ENCODE results near the gene BANP. TPM values are rescaled to one million over a fixed set of nuclear protein-coding genes. Genes with fewer than 3 reads are reported as not detected.
"Not testable (repeated sequence)": the region's sequence is repeated elsewhere in the genome, so short reads cannot be mapped to it uniquely, and the experiment has no call there.

Gene BANP
- total and polyA plus RNA-seq, 4 experiments from 2014 or later: 10.7 to 72.7 (median 44.1) TPM

GRCh38 chr16:88114541-88115228 is 163.5 kb downstream of the BANP start:
- H3K27ac ChIP-seq (ENCODE audit: low read depth, low read length); H3K4me1 ChIP-seq (ENCODE audit: insufficient read depth, low read length); H3K36me3 ChIP-seq (ENCODE audit: insufficient read depth, low read length); CTCF ChIA-PET (ENCODE audit: partially characterized antibody); H3K27ac Mint-ChIP-seq; POLR2A ChIA-PET (ENCODE audit: partially characterized antibody); intact Hi-C loops (cut with micrococcal nuclease); DNase-seq; H3K36me3 Mint-ChIP-seq; H3K4me1 Mint-ChIP-seq; H3K4me3 Mint-ChIP-seq; H3K27me3 Mint-ChIP-seq; H3K9me3 Mint-ChIP-seq; H3K9me3 ChIP-seq (ENCODE audit: control insufficient read depth in 1 of 2, low read length in 2 of 2); H3K27me3 ChIP-seq (ENCODE audit: insufficient read depth, low read length); H3K4me3 ChIP-seq (ENCODE audit: low read length in 2 of 2): not testable (repeated sequence)

DNA sequence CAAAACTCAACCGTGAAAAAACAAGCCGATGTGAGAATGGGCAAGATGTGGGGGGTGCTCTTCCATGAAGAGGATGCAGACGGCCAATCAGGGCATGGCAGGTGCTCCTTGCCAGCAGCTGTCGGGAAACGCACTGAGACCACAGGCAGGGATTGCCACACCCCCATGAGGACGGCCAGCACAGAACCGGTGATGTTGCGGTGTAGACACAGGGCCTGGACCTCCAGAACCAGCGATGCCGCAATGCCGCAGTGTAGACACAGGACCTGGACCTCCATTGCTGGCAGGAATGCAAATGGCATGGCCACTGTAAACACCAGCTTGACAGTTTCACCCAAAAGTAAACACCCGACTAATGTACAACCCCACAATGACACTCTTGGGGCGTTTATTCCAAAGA is 164.9 kb downstream of the BANP start:
- H3K27me3 ChIP-seq (ENCODE audit: insufficient read depth, low read length): peaks cover 3% of the 10 kb centered on the region
- no peak overlapping the region for H3K27ac Mint-ChIP-seq
- CTCF ChIA-PET (ENCODE audit: partially characterized antibody): no interaction called here
- H3K4me3 ChIP-seq (ENCODE audit: low read length in 2 of 2): no peak overlapping the region
- no peak overlapping the region for H3K27ac ChIP-seq (ENCODE audit: low read depth, low read length)
- DNase-seq: no peak
- no peaks in the 10 kb centered on the region for H3K36me3 Mint-ChIP-seq
- H3K9me3 ChIP-seq (ENCODE audit: control insufficient read depth in 1 of 2, low read length in 2 of 2): no peaks in the 10 kb centered on the region
- H3K27me3 Mint-ChIP-seq: peaks cover 3 to 4% of the 10 kb centered on the region in 2 donors
- H3K36me3 ChIP-seq (ENCODE audit: insufficient read depth, low read length): no peaks in the 10 kb centered on the region
- no peaks in the 10 kb centered on the region for H3K9me3 Mint-ChIP-seq
- no peak overlapping the region for H3K4me3 Mint-ChIP-seq
- intact Hi-C loops (cut with micrococcal nuclease): no loop called here
- POLR2A ChIA-PET (ENCODE audit: partially characterized antibody): no interaction called here
- no peaks in the 10 kb centered on the region for H3K4me1 ChIP-seq (ENCODE audit: insufficient read depth, low read length)
- H3K4me1 Mint-ChIP-seq: peaks cover 5 to 9% (median 5%) of the 10 kb centered on the region in 4 donors

DNA sequence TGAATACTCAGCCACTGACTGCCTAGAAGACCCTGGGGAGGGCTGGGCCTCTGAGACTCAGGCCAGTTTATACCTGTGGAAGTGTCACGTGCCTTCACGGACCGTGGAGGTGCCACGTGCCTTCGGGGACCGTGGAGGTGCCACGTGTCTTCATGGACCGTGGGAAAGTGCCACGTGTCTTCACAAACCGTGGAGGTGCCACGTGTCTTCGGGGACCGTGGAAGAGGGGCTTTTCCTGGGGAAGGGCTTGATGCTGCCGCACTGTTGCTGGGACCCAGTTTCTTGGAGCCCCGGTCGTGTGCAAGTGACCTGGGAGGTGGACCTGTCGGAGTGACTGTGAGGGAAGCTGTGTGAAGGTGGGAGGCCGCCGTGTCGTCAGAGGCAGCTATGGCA is 166.2 kb downstream of the BANP start:
- Histone ChIP-seq H3K4me1 (ENCODE audit: insufficient read depth, low read length) (no peaks in the 10 kb centered on the region), H3K27me3 (ENCODE audit: insufficient read depth, low read length) (peaks cover 3% of the 10 kb centered on the region), H3K9me3 (ENCODE audit: control insufficient read depth in 1 of 2, low read length in 2 of 2) (no peaks in the 10 kb centered on the region), H3K36me3 (ENCODE audit: insufficient read depth, low read length) (no peaks in the 10 kb centered on the region), H3K4me3 (ENCODE audit: low read length in 2 of 2) (no peak overlapping the region), H3K27ac (ENCODE audit: low read depth, low read length) (no peak overlapping the region)
- Mint-ChIP-seq H3K4me1 (no peaks in the 10 kb centered on the region), H3K9me3 (no peaks in the 10 kb centered on the region), H3K27ac (peak overlapping the region in 1 of 7 donors; percentile 53), H3K36me3 (no peaks in the 10 kb centered on the region), H3K4me3 (no peak overlapping the region), H3K27me3 (peaks cover 0 to 4% of the 10 kb centered on the region in 2 donors)
- ChIA-PET CTCF (ENCODE audit: partially characterized antibody) (no interaction called here), POLR2A (ENCODE audit: partially characterized antibody) (no interaction called here)
- no peak for DNase-seq
- intact Hi-C loops (cut with micrococcal nuclease): no loop called here

- H3K27ac ChIP-seq (ENCODE audit: low read depth, low read length): no peak overlapping the region
- CTCF ChIA-PET (ENCODE audit: partially characterized antibody): no interaction called here
- intact Hi-C loops (cut with micrococcal nuclease): no loop called here
- Mint-ChIP-seq H3K4me1 (no peaks in the 10 kb centered on the region), H3K4me3 (no peak overlapping the region), H3K36me3 (no peaks in the 10 kb centered on the region), H3K27ac (no peak overlapping the region), H3K9me3 (no peaks in the 10 kb centered on the region), H3K27me3 (peaks cover 0 to 4% of the 10 kb centered on the region in 2 donors)
- H3K4me3 ChIP-seq (ENCODE audit: low read length in 2 of 2): no peak overlapping the region
- POLR2A ChIA-PET (ENCODE audit: partially characterized antibody): no interaction called here
- H3K36me3 ChIP-seq (ENCODE audit: insufficient read depth, low read length): no peaks in the 10 kb centered on the region
- H3K4me1 ChIP-seq (ENCODE audit: insufficient read depth, low read length): no peaks in the 10 kb centered on the region
- DNase-seq: no peak
- H3K27me3 ChIP-seq (ENCODE audit: insufficient read depth, low read length): peaks cover 3% of the 10 kb centered on the region
- H3K9me3 ChIP-seq (ENCODE audit: control insufficient read depth in 1 of 2, low read length in 2 of 2): no peaks in the 10 kb centered on the region
Observed at GRCh38 chr16:88118376-88118775, 167.1 kb downstream of the BANP start.

- CTCF ChIA-PET (ENCODE audit: partially characterized antibody); DNase-seq; intact Hi-C loops (cut with micrococcal nuclease): not testable (repeated sequence)
Observed at GRCh38 chr16:88118852-88119741, 167.9 kb downstream of the BANP start.

DNA sequence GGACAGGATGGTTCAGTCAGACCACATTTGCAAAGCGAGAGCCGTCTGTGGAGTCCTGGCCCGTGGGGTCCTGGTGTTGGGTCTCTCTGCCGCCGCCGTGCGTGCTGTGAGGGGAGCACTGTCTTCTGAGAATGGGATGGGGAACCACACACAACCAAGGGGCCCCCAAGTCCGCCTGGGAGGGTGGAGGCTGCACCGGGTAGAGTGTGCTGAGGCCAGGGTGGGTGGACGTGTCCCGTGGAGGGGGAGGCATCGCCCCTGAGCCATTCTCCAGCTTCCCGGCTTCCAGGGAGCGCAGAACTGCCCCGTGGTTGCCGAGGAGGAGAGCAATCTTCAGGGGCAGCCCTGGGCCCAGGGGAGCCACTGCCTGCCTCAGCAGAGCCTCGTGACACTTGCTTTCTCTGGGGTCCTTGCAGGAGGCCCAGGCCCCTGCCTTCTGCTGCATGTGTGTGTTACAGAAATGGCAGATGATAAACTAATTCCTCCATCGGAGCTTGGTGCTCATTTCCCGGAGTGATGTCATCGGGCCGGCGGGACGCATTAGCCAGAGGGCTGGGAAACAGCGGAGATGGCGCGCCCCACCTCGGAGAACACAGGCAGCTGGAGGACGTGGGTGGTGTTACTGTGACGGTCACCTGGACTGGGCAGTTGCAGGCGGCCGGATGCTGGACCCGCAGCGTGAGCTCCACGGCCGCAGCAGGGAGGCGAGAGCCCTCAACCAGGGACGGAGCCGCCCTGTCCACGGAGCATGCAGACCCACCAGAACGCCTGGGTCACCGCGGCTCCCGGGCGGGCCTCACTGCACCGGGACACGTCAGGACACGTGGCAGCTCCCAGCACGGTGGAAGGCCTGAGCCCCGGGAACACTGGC is 168.9 kb downstream of the BANP start:
- H3K4me3 Mint-ChIP-seq; POLR2A ChIA-PET (ENCODE audit: partially characterized antibody); H3K36me3 ChIP-seq (ENCODE audit: insufficient read depth, low read length); H3K27me3 Mint-ChIP-seq; H3K4me3 ChIP-seq (ENCODE audit: low read length in 2 of 2); DNase-seq; H3K36me3 Mint-ChIP-seq; intact Hi-C loops (cut with micrococcal nuclease); H3K27me3 ChIP-seq (ENCODE audit: insufficient read depth, low read length); H3K27ac ChIP-seq (ENCODE audit: low read depth, low read length); H3K9me3 ChIP-seq (ENCODE audit: control insufficient read depth in 1 of 2, low read length in 2 of 2); H3K9me3 Mint-ChIP-seq; H3K27ac Mint-ChIP-seq; H3K4me1 ChIP-seq (ENCODE audit: insufficient read depth, low read length); CTCF ChIA-PET (ENCODE audit: partially characterized antibody); H3K4me1 Mint-ChIP-seq: not testable (repeated sequence)

More at GRCh38 chr16:88118852-88119741, 167.9 kb downstream of the BANP start:
- H3K4me3 ChIP-seq (ENCODE audit: low read length in 2 of 2); H3K9me3 Mint-ChIP-seq; POLR2A ChIA-PET (ENCODE audit: partially characterized antibody); H3K27me3 Mint-ChIP-seq; H3K27me3 ChIP-seq (ENCODE audit: insufficient read depth, low read length); H3K9me3 ChIP-seq (ENCODE audit: control insufficient read depth in 1 of 2, low read length in 2 of 2); H3K27ac Mint-ChIP-seq; H3K36me3 Mint-ChIP-seq; H3K36me3 ChIP-seq (ENCODE audit: insufficient read depth, low read length); H3K4me1 Mint-ChIP-seq; H3K4me3 Mint-ChIP-seq; H3K27ac ChIP-seq (ENCODE audit: low read depth, low read length); H3K4me1 ChIP-seq (ENCODE audit: insufficient read depth, low read length): not testable (repeated sequence)

DNA sequence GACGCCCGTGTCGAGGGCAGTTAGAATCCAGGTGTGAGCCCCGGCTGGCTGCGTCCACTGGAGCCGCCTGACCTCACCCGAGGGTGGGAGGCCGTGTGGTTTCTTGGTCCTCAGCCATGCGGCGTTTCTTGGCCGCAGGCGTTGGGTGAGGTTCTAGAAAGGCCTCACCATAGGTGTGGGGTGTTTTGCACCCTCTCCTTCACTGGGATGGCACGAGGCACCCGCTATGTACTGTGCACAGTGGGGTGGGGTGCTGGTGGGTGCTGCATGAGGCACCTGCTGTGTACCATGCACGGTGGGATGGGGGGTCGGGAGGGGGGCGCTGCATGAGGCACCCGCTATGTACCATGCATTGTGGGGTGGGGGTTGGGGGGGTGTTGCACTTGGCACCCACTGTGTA is 169.6 kb downstream of the BANP start:
- Mint-ChIP-seq H3K27ac (no peak overlapping the region), H3K4me3 (no peak overlapping the region), H3K9me3 (no peaks in the 10 kb centered on the region), H3K4me1 (no peaks in the 10 kb centered on the region), H3K36me3 (no peaks in the 10 kb centered on the region), H3K27me3 (peaks cover 0 to 4% of the 10 kb centered on the region in 2 donors)
- H3K9me3 ChIP-seq (ENCODE audit: control insufficient read depth in 1 of 2, low read length in 2 of 2): no peaks in the 10 kb centered on the region
- no peaks in the 10 kb centered on the region for H3K4me1 ChIP-seq (ENCODE audit: insufficient read depth, low read length)
- H3K4me3 ChIP-seq (ENCODE audit: low read length in 2 of 2): no peak overlapping the region
- ChIA-PET CTCF (ENCODE audit: partially characterized antibody) (no interaction called here), POLR2A (ENCODE audit: partially characterized antibody) (no interaction called here)
- no peaks in the 10 kb centered on the region for H3K36me3 ChIP-seq (ENCODE audit: insufficient read depth, low read length)
- intact Hi-C loops (cut with micrococcal nuclease): no loop called here
- DNase-seq: no peak
- no peak overlapping the region for H3K27ac ChIP-seq (ENCODE audit: low read depth, low read length)
- peaks cover 3% of the 10 kb centered on the region for H3K27me3 ChIP-seq (ENCODE audit: insufficient read depth, low read length)

All from CD4-positive, alpha-beta memory T cell (primary cell).